HEK293 (cell line): ENCODE results near the gene SUMO3.

Experiments
- CTCF ChIA-PET: fragments of 350-600 bp; formaldehyde crosslinking; extraction: SDS; loops from one replicate; lab custom pipeline; 2021; ENCODE audit warnings: antibody characterized with exemption; lab: Yijun Ruan, JAX
- POLR2A ChIA-PET: fragments of 300-600 bp; formaldehyde crosslinking; extraction: SDS; loops from one replicate; lab custom pipeline; 2020; ENCODE audit warnings: antibody characterized with exemption, inconsistent platforms; lab: Yijun Ruan, JAX
- H3K27ac ChIP-seq: fragments of 200-500 bp; sonication (Bioruptor generic); 2 replicates; pipeline ENCODE4 v1.5.1; 2014; ENCODE audit warnings: low read depth, low read length, control low read depth, inconsistent platforms; ENCODE audit errors: extremely low read depth
- H3K36me3 ChIP-seq, 2 experiments: fragments of 200-500 bp in 1 of 2; sonication (Bioruptor generic) in 1 of 2; 1 replicate in 1 of 2; 2 replicates in 1 of 2; pipeline ENCODE4 v1.5.1; 2014 to 2017; ENCODE audit warnings: inconsistent platforms in 2 of 2, low read length in 2 of 2; ENCODE audit not compliant: control insufficient read depth in 2 of 2, insufficient read depth in 1 of 2
- H3K4me1 ChIP-seq: fragments of 200-500 bp; sonication (Bioruptor generic); 2 replicates; pipeline ENCODE4 v1.5.1; 2014; ENCODE audit warnings: mild to moderate bottlenecking, low read length, inconsistent platforms; ENCODE audit not compliant: control insufficient read depth, insufficient read depth
- H3K4me3 ChIP-seq: 2 replicates; pipeline ENCODE4 v1.5.1; 2011; ENCODE audit warnings: low read depth, mild to moderate bottlenecking, control low read depth, low read length, moderate library complexity
- H3K9me3 ChIP-seq: fragments of 200-500 bp; sonication (Bioruptor generic); 2 replicates; pipeline ENCODE4 v1.5.1; 2014; ENCODE audit warnings: low read depth, low read length, inconsistent platforms; ENCODE audit not compliant: control insufficient read depth, insufficient read depth
- HOXD13 ChIP-seq: sonication (generic); formaldehyde crosslinking; IDR thresholded peaks from 2 replicates; pipeline ENCODE4 v1.8.0; 2022; ENCODE audit warnings: missing genetic modification reagents, borderline replicate concordance
- KLF1 ChIP-seq: fragments of 450-650 bp; formaldehyde crosslinking; IDR thresholded peaks from 2 replicates; pipeline ENCODE4 v1.5.1; 2016; ENCODE audit warnings: missing biosample characterization, missing genetic modification characterization
- KLF16 ChIP-seq: fragments of 450-650 bp; formaldehyde crosslinking; IDR thresholded peaks from 2 replicates; pipeline ENCODE4 v1.5.1; 2017; ENCODE audit warnings: missing biosample characterization, missing genetic modification characterization
- ZBTB17 ChIP-seq: fragments of 450-650 bp; formaldehyde crosslinking; IDR thresholded peaks from 2 replicates; pipeline ENCODE4 v1.5.1; 2016; ENCODE audit warnings: missing biosample characterization, missing genetic modification characterization
- ZNF138 ChIP-seq: fragments of 450-650 bp; formaldehyde crosslinking; IDR thresholded peaks from 2 replicates; pipeline ENCODE4 v1.5.1; 2016; ENCODE audit warnings: missing biosample characterization, missing genetic modification characterization, borderline replicate concordance
- ZNF175 ChIP-seq: fragments of 450-650 bp; formaldehyde crosslinking; IDR thresholded peaks from 2 replicates; pipeline ENCODE4 v1.5.1; 2016; ENCODE audit warnings: missing biosample characterization, missing genetic modification characterization
- ZNF426 ChIP-seq: fragments of 450-650 bp; formaldehyde crosslinking; IDR thresholded peaks from 2 replicates; pipeline ENCODE4 v1.5.1; 2017; ENCODE audit warnings: missing biosample characterization, missing genetic modification characterization, mild to moderate bottlenecking, inconsistent platforms, moderate library complexity
- ZNF544 ChIP-seq: fragments of 450-650 bp; formaldehyde crosslinking; IDR thresholded peaks from 2 replicates; pipeline ENCODE4 v1.5.0; 2017; ENCODE audit warnings: missing biosample characterization, missing genetic modification characterization
- ZNF561 ChIP-seq: fragments of 450-650 bp; IDR thresholded peaks from 2 replicates; pipeline ENCODE4 v1.5.1; 2018; ENCODE audit warnings: missing biosample characterization, missing genetic modification characterization, borderline replicate concordance
- ZNF571 ChIP-seq: fragments of 450-650 bp; formaldehyde crosslinking; IDR thresholded peaks from 2 replicates; pipeline ENCODE4 v1.5.0; 2017; ENCODE audit warnings: missing biosample characterization, missing genetic modification characterization
- ZNF660 ChIP-seq: fragments of 450-650 bp; IDR thresholded peaks from 2 replicates; pipeline ENCODE4 v1.5.1; 2018; ENCODE audit warnings: missing biosample characterization, mild to moderate bottlenecking, missing genetic modification characterization
- TF ChIP-seq, protein P1 (sequence below): fragments of 450-650 bp; formaldehyde crosslinking; IDR thresholded peaks from 2 replicates; pipeline ENCODE4 v1.5.1; 2016; ENCODE audit warnings: missing biosample characterization, missing genetic modification characterization
- TF ChIP-seq, protein P2 (sequence below): fragments of 450-650 bp; formaldehyde crosslinking; IDR thresholded peaks from 2 replicates; pipeline ENCODE4 v1.5.1; 2016; ENCODE audit warnings: missing biosample characterization, missing genetic modification characterization, borderline replicate concordance

The SUMO3 gene

DNA sequence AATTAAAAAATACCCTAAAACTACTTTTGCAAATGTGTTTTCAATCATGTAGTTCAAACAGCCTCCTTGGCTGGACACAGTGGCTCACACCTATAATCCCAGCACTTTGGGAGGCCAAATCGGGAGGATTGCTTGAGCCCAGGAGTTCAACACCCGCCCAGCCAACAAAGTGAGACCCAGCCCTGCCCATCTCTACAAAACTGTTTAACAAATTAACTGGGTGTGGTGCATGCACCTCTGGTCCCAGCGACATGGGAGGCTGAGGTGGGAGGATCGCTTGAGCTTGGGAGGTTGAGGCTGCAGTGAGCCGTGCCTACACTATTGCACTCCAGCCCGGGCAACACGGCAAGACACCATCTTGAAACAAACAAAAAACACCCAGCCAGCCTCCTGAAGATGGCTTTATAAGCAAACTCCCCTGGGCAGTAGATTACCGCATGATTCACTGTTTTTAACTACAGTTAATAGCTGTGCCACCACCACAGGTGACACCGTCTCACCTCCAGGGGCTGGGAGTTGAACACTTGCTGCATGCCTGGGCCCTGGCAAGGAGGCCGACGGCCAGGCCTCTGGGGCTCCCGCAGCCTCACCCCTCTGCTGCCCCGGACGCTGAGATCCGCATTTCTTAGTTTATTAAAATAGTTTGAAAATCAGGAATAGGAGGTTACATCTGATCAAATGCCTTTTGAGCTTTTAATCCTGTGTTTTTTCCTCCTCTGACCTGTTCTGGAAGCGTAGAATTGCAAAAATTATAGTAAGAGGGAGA lies 39.4 kb upstream of the SUMO3 start:
- Histone ChIP-seq H3K9me3 (no peaks in the 10 kb centered on the region), H3K4me1 (no peaks in the 10 kb centered on the region), H3K27ac (no peak overlapping the region), H3K4me3 (no peak overlapping the region), H3K36me3 (peaks cover 3 to 87% of the 10 kb centered on the region in 2 experiments; a peak in 2 of 3 replicates)
- peak; percentile 82 for TF ChIP-seq KLF1
- TF ChIP-seq KLF16 (tag by site-specific recombination): no peak
- no peak for TF ChIP-seq ZNF660
- TF ChIP-seq ZNF138 (tag by site-specific recombination): no peak
- POLR2A ChIA-PET: interaction anchor here (0.8 to 1.0 kb wide), 3 partner anchors 12 to 16 kb away, joined by 3 to 5 read pairs (median 3); partner anchors contain the start of gene PTTG1IP
- CTCF ChIA-PET: interaction anchor here (0.8 to 1.1 kb wide), 3 partner anchors 58 to 347 kb away, joined by 3 to 5 read pairs (median 3); no protein-coding TSS in a partner anchor

DNA sequence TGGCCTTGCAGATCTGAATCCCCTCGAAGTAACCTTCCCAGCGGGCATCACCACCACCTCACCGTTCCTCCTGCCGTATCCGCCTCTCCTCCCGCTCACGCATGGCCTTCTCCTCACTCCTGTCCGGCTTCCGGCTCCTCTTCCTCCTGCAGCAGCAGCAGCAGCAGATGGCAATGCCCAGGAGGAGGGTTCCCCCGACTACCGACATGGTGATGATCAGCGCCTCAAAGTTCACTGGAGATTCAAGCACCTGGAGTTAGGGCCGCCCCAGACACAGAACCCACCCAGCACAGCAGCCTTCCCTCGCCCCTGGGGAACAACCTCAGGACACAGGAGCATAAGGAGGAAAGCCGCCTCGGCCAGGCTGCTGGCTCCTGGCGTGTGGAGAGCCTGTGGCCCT lies 38.3 kb upstream of the SUMO3 start:
- H3K4me3 ChIP-seq: no peak overlapping the region
- no peaks in the 10 kb centered on the region for H3K9me3 ChIP-seq
- H3K4me1 ChIP-seq: no peaks in the 10 kb centered on the region
- CTCF ChIA-PET: no interaction called here
- POLR2A ChIA-PET: no interaction called here
- peaks cover 3 to 89% of the 10 kb centered on the region in 2 experiments; a peak in 2 of 3 replicates for H3K36me3 ChIP-seq
- no peak for TF ChIP-seq ZNF571 (tag by site-specific recombination)
- TF ChIP-seq ZNF561 (tag by site-specific recombination): no peak
- TF ChIP-seq, protein P1, sequence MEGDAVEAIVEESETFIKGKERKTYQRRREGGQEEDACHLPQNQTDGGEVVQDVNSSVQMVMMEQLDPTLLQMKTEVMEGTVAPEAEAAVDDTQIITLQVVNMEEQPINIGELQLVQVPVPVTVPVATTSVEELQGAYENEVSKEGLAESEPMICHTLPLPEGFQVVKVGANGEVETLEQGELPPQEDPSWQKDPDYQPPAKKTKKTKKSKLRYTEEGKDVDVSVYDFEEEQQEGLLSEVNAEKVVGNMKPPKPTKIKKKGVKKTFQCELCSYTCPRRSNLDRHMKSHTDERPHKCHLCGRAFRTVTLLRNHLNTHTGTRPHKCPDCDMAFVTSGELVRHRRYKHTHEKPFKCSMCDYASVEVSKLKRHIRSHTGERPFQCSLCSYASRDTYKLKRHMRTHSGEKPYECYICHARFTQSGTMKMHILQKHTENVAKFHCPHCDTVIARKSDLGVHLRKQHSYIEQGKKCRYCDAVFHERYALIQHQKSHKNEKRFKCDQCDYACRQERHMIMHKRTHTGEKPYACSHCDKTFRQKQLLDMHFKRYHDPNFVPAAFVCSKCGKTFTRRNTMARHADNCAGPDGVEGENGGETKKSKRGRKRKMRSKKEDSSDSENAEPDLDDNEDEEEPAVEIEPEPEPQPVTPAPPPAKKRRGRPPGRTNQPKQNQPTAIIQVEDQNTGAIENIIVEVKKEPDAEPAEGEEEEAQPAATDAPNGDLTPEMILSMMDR (tag by site-specific recombination): no peak
- no peak for TF ChIP-seq ZNF175 (tag by site-specific recombination)
- TF ChIP-seq, all 188 proteins: peak for 0
- H3K27ac ChIP-seq: no peak overlapping the region

DNA sequence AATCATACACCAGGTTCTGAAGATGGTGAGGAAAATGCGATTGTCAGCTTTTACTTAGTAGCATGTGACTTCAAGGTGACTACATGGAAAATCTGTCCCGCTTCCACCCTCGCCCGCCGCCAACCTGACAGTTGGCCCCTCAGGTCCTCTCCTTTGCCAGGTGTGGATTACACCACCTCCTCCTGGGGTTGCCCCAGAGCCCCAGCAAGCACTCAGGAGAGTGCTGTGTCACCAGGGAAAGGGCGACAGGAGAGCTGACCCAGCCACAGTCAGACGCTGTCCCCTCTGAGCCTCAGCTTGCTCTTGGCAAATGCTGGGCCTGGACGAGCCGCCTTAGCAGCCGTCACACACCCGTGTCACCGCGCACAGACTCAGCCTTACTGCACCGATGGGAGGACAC lies 37.7 kb upstream of the SUMO3 start:
- CTCF ChIA-PET: interaction anchor here (1.2 kb wide), 1 partner anchor 10 kb away, joined by 3 read pairs; no protein-coding TSS in a partner anchor
- Histone ChIP-seq H3K4me3 (no peak overlapping the region), H3K36me3 (peaks cover 3 to 92% of the 10 kb centered on the region in 2 experiments; a peak in 2 of 3 replicates), H3K4me1 (no peaks in the 10 kb centered on the region), H3K9me3 (no peaks in the 10 kb centered on the region), H3K27ac (no peak overlapping the region)
- TF ChIP-seq, protein P2, sequence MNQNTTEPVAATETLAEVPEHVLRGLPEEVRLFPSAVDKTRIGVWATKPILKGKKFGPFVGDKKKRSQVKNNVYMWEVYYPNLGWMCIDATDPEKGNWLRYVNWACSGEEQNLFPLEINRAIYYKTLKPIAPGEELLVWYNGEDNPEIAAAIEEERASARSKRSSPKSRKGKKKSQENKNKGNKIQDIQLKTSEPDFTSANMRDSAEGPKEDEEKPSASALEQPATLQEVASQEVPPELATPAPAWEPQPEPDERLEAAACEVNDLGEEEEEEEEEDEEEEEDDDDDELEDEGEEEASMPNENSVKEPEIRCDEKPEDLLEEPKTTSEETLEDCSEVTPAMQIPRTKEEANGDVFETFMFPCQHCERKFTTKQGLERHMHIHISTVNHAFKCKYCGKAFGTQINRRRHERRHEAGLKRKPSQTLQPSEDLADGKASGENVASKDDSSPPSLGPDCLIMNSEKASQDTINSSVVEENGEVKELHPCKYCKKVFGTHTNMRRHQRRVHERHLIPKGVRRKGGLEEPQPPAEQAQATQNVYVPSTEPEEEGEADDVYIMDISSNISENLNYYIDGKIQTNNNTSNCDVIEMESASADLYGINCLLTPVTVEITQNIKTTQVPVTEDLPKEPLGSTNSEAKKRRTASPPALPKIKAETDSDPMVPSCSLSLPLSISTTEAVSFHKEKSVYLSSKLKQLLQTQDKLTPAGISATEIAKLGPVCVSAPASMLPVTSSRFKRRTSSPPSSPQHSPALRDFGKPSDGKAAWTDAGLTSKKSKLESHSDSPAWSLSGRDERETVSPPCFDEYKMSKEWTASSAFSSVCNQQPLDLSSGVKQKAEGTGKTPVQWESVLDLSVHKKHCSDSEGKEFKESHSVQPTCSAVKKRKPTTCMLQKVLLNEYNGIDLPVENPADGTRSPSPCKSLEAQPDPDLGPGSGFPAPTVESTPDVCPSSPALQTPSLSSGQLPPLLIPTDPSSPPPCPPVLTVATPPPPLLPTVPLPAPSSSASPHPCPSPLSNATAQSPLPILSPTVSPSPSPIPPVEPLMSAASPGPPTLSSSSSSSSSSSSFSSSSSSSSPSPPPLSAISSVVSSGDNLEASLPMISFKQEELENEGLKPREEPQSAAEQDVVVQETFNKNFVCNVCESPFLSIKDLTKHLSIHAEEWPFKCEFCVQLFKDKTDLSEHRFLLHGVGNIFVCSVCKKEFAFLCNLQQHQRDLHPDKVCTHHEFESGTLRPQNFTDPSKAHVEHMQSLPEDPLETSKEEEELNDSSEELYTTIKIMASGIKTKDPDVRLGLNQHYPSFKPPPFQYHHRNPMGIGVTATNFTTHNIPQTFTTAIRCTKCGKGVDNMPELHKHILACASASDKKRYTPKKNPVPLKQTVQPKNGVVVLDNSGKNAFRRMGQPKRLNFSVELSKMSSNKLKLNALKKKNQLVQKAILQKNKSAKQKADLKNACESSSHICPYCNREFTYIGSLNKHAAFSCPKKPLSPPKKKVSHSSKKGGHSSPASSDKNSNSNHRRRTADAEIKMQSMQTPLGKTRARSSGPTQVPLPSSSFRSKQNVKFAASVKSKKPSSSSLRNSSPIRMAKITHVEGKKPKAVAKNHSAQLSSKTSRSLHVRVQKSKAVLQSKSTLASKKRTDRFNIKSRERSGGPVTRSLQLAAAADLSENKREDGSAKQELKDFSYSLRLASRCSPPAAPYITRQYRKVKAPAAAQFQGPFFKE (tag by site-specific recombination): no peak
- no peak for TF ChIP-seq ZBTB17
- no peak for TF ChIP-seq ZNF426 (tag by site-specific recombination)
- no peak for TF ChIP-seq ZNF544 (tag by site-specific recombination)
- TF ChIP-seq HOXD13 (CRISPR knock-in tag): no peak
- POLR2A ChIA-PET: no interaction called here
